GM21529 (cell line): ENCODE data around the gene TECPR2.
"Not testable (repeated sequence)": the region's sequence is repeated elsewhere in the genome, so short reads cannot be mapped to it uniquely, and the experiment has no call there.

Experiments
- ATAC-seq: cut with Tn5 transposase; IDR thresholded peaks from one replicate; pipeline ENCODE4 v1.9.1; 2021; ENCODE audit not compliant: unreplicated experiment

TECPR2 gene

DNA sequence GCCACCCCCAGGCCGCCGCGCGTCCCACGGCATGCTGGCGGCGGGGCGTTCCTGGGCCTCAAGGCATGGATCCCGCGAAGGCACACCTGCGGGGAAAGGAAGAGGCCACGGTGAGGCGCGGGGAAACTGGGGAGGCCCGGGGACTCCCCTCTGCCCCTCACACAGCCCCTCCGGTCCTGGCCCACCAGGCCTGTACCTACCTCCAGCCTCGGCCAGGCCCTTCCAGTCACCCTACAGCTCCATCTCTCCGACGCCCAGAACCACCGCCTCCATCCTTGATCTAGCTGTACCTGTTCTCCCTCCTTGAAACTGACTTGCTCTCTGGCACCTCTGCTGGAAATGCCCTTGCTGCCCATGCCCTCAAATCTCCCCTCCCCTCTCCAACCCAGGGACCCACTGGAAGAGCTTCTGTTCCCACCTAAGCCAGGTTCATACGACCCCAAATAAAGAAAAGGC is 145.1 kb downstream of the TECPR2 start:
- no peak for ATAC-seq

DNA sequence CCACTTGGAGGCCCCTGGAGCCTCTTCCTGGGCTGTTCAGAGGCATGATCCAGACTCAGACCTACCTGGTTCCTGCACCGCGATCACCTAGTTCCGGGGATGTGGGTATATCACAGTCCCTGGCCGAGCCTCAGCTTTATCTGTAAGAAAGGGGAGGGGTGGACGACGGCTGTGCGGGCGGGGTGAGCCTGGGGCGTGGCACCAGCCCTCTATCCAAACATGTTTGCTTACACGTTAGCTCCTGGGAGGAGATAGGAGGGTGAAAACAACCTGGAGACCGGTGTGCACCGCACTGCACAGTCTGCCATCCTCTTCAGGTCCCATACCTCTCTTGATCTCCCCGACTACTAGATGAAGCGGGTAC is 145.7 kb downstream of the TECPR2 start:
- ATAC-seq = no peak

DNA sequence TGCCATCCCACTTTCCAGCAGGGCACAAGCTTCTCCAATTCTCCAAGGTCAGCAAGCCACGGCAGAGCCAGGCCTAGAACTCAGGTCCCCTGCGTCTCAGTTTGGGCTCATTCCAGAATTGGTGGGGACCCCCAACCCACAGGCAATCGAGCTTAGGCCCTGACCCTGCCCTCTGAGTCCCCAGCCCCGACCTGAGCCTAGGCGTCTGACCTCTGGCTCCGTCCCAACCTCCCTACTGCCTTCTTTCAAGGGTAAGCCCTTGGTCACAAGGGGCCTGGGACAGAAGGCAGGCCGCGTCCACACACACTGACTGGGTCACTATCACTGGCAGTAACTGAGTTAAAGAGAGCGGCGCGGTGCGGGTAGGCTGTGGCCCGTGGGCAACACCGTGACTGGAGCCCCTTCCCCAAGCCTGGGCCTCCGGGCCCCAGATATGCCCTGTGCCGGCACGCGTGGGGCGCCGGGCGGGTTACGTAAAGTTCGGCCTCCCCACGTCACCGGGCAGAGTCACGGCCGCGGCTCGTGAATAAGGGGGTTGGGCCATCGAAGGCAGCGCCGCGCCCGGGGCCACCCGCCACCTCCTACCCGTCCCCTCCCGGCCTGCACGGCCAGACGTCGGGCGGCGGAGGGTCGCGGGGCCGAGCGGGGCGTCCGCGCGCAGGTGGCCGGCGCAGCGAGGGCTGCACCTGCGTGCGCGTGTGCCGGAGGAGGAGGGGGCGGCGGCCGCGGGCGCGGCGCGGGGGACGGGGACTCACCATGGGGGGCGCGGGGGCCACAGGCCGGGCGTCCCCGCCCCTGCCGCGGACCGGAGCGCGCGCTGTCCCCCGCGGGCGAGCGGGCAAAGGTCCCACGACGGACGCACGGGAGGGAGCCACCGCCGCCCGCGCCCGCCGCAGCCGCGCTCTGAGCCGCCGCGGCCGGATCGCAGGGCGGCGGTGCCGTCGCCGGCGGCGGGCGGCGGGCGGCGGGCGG is 146.3 kb downstream of the TECPR2 start:
- no peak for ATAC-seq

DNA sequence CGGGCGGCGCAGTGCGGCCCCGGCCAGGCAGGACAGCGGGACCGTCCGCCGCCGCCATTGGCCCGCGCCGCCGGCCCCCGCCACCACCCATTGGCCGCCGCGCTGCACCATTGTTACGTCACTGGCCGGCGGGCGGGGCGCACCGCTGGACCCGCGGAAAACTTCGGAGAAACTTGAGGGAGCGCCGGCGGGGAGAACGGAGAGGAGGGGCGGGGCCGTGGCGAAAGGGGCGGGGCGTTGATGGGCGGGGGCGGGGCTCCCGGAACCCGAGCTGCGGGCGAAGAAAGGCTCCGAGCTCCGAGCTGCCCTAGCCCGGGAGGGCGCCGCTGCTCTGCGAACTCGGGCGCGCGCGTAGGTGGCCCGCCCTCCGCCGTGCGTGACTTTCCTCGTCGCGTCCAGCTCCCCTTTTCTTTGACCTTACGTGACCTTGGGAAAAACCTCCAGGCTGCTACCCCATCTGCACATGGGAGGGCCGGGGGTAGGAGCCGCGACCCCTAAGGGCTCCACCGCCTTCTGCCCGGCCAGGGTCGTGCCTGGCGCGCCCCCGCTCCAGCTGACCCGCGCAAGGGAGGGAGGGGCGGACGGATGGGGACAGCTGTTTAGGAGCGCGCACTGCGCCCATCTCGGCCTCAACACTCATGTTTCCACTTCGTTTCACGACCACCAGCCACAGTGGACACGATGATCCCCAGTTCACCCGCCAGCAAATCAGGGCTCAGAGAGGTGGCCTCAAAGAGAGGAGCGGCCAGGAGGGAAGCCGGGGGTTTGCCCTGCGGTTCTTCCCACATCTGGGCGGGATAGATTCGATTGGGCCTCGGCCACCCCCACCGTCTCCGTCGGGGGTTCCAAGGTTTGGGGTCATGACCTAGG is 147.2 kb downstream of the TECPR2 start, which contains the start of gene ANKRD9:
TSS of gene ANKRD9 (minus strand) at position 31 of the 870 bp plus-strand sequence. CDS start 1,887 bp downstream, outside the sequence.
- ATAC-seq = peak; percentile 80

DNA sequence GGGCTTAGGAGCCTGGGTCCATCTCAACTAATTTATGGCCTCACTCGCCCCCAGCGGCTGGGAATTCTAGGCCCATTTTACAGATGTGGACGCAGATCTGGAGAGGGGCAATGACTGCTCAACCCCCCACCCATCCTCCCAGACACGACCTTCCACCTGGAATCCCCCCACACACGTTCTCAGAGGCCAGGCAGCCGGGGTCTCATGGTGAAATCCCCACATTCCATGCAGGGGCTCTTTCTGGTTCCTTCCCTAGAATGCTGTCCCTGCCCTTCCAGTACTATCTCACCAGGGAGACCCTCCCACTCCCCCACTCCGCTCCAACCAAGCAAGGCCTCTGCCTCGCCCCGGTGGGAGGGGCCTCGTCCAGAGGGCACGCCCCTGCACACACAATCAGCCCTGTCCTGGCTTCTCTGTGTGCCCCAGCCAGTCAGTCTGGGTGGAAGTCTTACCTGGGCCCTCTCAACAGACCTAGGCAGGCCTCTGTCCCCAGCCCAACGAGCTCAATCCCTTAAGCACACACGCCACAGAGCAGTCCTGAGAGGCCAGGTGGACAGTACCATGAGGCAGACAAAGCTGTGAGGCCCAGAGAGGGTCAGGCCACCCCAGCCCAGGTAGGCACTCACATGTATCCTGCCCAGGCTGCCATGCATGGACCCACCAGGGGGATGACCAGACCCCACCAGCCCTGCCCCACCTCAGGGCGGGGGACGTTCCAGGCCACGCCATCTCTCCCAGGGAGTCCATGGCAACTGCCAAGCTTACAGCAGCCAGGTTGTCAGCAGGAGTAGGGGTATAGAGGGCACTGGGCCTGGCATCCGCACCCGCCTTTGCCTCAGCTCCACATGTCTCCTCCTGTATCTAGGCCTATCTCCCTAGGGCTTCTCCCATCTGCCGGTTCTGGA is 148.1 kb downstream of the TECPR2 start:
- ATAC-seq = no peak

DNA sequence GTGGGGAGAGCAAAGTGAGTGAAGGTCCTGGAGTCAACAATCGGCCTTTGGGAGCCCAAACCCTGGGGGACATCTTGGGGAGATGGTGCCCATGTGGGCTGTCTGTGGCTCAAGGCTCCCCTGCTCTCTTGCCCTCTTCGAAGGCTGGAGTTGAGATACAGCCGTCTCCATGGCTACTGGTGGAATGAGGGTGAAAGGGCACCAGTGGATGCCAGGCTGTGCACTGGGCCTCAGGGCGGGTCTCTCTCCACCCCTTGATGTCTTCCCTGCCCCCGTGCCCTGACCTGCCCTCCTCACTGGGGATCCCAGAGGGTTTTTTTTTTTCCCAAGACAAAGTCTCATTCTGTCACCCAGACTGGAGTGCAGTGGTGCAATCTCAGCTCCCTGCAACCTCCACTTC is 148.8 kb downstream of the TECPR2 start:
- ATAC-seq = no peak

DNA sequence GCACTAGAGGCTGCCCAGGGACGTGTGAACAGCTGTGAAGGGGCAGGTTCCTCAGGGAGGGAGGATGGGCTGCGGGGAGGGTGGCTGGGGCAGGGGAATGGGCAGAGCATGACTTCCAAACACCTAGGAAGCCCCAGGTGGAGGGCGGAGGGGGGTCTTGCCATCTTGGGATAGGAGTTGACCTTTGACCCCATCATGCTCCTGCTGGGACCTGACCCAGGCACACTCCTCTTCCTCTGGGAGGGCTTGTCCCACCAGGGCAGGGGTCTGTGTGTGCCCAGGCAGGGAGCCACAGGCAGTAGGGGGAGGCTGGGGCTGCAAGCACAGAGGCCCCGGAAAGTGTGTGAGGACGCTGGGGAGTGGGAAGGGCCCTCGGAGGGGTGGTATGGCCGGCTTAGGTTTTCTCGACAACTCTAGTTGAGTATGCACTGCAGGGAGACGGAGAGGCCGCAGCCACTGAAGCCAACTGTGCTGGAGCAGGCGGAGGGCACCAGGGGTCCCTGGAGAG is 150.1 kb downstream of the TECPR2 start:
- no peak for ATAC-seq

DNA sequence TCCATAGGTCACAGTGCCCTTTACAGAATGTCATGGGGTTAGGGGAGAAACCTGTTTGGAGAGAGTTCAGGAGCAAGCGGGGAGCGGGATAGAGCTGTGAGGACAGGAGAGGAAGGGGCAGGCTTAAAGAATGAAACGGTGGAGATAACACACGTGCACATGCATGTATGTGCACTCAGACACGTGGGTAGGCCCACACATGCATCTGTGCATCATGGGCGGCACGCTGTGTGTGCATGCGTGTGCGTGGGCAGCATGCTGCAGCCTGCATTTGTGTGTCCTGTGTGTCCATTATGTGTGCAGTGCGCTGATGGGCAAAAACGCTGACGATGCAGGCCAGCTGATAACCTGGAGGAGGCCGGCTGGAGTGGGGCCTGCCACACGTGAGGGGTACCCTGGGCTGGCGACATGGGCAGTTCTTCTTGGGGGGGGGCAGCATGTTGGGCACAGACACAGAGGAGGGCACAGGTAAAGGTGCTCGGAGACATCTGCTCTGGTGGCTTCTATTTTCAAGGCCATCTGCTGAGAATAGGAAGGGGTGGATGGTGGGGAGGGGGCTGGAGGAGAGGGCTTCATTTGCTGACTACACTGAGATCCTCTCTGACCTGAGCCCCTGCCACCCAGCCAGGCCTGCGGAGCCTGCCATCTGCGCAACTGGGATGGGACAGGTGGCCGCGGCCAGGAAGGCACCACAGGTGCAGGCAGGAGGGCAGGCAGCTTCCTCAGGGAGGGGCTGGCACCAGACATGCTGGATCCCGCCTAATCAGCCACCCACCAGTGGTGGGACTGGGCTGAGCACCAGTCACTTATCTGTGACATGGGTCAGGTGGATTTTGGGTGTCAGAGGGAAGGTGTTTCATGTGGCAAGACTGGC is 151.4 kb downstream of the TECPR2 start:
- ATAC-seq = no peak

DNA sequence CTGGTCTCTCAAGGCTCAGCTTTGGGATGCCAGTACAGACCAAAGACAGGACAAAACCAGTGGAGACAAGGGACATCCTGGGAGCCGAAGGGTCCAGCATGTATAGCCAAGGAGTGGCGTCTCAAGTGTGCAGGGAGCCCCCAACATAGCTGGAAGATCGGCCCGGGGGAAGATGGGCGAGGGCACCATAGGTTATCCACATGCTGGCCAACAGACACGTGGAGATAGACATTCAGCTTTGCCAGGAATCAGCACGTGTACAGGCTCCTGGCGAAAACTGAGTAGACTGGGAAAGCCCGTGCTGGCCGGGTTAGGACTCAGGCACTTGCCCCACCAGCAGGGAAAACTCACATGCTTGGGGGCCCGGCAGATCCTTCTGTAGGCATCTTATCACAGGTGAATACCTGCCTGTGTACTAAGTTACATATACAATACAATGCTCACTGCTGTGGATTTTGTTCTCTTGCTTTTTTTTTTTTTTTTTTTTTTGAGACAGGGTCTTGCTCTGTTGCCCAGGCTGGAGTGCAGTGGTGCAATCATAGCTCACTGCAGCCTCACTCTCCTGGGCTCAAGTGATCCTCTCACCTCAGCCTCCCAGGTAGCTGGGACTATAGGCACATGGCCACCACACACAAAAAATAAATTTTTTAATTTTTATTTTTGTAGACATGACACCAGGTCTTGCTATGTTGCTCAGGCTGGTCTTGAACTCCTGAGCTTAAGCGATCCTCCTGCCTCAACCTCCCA is 152.4 kb downstream of the TECPR2 start:
- no peak for ATAC-seq

DNA sequence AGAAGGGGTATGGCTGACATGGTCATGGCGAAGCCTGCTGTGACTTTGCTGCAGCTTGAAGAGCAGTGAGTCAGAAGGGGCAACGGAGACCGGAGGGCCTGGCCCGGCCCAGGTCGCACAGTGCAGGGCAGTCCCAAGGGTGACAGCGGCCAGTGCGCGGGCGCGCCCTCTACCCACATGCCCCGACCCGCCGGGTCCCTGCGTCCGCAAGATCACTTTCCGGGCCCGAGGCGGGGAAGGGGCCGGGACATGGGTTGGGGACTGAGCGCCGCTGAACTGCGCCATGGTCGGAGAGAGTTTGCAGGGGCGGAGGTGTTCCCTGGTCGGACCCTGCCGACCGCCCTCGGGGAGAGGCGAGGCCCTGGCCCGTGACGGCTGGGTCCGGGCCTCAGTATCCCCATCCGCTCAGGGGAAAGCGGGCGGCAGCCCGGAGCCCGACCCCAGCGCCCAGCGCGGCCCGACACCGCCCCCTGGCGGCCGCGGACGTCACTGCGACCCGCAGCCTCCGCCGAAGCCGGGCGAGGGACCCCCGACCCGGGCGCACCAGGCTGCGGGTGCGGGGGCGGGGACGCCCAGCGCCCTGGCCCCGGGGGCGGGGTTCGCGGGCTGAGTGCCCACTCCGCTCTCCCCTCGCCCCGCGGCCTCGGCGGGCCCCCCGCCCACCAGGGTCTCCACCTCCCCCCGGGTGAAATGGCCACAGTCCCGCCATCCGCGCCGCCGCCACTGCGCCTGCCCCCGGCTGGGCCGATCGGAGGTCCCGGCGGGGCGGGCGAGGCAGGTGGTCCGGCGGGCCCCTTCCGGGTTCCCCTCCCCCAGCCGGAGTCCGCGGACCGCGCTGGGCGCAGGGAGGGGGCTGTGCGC is 154.0 kb downstream of the TECPR2 start:
- peak; percentile 56 for ATAC-seq

DNA sequence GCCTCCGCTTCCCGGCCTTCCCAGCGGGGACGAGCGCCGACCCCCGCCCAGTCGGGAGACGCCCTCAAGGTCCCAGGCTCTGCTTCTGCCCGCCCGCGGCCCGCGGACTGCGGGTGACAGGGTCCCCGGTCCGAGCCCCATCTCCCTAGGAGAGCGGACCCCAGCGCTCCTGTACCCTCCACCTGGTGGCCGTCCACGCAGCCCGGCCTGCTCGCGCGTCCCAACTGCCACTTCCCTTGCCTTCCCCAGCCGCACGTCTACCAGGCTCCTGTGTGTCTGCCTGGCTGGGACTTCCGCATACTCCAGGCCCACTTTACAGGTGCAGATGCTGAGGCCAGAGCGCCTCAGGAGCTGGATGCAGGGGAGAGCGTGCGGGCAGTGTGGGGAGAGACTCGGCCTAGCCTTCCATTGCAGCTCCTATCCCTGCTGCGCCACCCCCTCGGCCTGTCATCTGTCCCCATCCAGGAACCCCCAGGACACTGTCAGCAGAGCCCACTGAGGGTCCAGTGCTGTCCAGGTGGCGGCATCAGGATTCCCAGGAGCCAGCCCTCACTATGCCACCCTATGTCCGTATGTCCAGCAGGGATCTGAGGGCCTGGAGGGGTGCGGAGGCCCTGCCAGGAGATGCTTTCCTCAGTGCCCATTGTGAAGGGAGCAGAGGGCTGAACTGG is 154.8 kb downstream of the TECPR2 start:
- no peak for ATAC-seq

DNA sequence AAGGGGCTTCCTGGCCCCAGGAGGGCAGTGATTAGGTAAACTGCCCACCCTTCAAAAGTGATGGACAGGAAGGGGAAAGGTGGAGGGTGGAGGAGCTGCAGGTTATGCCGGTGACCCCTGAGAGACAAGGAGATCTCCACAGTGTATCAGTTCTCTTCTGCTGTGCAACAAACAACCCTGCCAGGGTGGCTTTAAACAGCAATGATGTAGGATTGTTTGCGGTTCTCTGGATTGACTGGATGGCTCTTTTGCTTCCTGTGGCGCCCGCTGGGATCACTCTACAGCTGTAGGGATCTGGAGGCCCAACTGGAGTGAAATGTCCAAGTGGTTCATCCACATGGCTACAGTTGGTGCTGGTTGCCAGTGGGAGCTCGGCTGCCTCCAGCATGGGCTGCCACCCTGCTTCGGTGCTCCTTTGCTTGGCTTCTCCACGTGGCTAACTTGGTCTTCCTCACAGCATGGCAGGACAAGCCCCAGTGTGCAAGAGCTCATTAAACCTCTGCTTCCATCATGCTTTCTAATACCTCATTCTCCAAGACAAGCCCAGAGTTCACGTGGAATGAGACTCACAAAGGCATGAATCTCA is 155.4 kb downstream of the TECPR2 start:
- no peak for ATAC-seq

DNA sequence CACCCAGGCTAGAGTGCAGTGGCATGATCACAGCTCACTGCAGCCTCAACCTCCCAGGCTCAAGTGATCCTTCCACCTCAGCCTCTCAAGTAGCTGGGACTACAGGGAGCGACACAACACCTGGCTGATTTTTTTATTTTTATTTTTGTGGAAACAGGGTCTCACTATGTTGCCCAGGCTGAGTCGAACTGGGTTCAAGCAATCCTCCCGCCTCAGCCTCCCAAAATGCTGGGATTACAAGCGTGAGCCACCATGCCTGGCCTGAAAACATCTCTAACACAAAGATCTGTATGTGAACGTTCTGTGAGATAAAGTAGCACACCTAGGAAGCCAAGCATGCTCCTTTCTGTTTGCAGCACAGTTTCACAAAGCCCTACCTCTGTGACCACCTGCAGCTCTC is 157.0 kb downstream of the TECPR2 start:
- not testable (repeated sequence) for ATAC-seq

DNA sequence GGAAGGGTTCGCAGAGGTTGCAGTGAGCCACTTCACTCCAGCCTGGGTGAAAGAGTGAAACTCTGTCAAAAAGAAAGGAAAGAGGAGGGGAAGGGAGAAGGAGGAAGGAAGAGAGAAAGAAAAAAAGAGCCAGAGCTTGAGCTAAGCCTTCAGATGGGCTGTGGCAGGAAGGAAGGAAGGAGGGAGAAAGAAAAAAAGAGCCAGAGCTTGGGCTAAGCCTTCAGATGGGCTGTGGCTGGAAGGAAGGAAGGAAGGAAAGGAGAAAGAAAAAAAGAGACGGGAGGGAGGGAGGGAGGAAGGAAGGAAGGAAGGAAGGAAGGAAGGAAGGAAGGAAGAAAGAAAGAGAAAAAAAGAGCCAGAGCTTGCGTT is 160.4 kb downstream of the TECPR2 start:
- ATAC-seq = no peak

DNA sequence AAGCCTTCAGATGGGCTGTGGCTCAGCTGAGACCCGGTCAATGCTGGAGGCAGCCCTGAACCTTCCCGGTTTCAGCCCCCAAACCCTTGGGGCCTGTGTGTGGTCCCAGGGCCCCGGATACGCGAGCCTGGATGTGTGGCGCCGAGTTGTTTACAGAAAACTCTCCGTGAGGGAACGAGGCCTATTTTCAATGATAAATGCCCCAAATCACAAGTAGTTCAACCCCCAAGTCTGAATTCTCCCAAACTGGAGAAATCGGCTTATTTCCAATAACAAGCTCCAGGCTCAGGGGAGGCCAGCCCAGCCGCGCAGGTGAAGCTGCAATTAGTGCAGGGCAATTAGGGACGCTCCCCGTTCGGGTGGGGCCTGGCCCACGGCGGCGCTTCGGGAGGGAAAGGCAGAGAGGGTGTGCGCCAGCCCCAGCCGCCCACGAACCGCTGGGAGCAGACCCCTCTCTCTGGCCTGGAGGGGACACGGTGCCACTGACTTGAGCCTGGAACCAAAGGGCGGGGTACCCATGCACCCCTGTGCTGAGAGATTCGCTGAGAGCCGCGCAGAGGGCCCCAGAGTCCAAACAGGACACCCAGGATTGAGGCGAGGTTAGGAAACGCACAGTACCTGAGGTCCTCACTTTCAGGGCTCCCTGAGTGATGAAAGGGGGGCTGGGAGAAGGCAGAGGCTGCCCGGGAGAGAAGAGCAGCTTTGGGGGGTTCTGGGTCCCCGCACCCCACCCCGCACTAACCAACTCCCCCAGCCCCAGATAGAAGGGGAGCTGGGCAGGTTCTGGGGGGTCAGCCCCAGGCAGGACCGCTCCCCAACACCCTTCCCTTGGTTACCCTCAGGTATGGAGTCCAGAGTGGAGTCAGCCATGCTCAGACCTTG is 161.1 kb downstream of the TECPR2 start:
- no peak for ATAC-seq
